ENCODE data around the gene KMT2E. TPM values are rescaled to one million over a fixed set of nuclear protein-coding genes. Genes with fewer than 3 reads are reported as not detected.

The KMT2E gene
- total RNA-seq, 1 donor from 2014 or later = 88.2 TPM

GRCh38 chr7:105131033-105131656 is 117.1 kb downstream of the KMT2E start:
- no peak for DNase-seq
- TF ChIP-seq CTCF (IDR thresholded peaks at IDR 0.05) = no peak
- H3K36me3 ChIP-seq = peaks cover 57% of the 10 kb centered on the region

GRCh38 chr7:105131890-105132289 is 117.9 kb downstream of the KMT2E start:
- Histone ChIP-seq H3K36me3 (peaks cover 49% of the 10 kb centered on the region), H3K27me3 (ENCODE audit: low read depth) (no peaks in the 10 kb centered on the region), H3K4me1 (no peaks in the 10 kb centered on the region), H3K27ac (no peak overlapping the region), H3K4me3 (no peak overlapping the region), H3K9me3 (no peaks in the 10 kb centered on the region)
- TF ChIP-seq CTCF (IDR thresholded peaks at IDR 0.05) = no peak
- intact Hi-C loops (cut with DNase I) = no loop called here
- DNase-seq (no peak), ATAC-seq (no peak)

More at GRCh38 chr7:105131033-105131656, 117.1 kb downstream of the KMT2E start:
- no peak overlapping the region for H3K27ac ChIP-seq
- no peaks in the 10 kb centered on the region for H3K9me3 ChIP-seq
- no peak overlapping the region for H3K4me3 ChIP-seq
- intact Hi-C loops (cut with DNase I) = no loop called here
- no peaks in the 10 kb centered on the region for H3K27me3 ChIP-seq (ENCODE audit: low read depth)
- ATAC-seq = no peak
- H3K4me1 ChIP-seq = no peaks in the 10 kb centered on the region

- peaks cover 46% of the 10 kb centered on the region for H3K36me3 ChIP-seq
- H3K4me1 ChIP-seq = no peaks in the 10 kb centered on the region
- ATAC-seq (no peak), DNase-seq (no peak)
- no peak overlapping the region for H3K27ac ChIP-seq
- H3K9me3 ChIP-seq = no peaks in the 10 kb centered on the region
- H3K4me3 ChIP-seq = no peak overlapping the region
- intact Hi-C loops (cut with DNase I) = no loop called here
- TF ChIP-seq CTCF (IDR thresholded peaks at IDR 0.05) = no peak
- no peaks in the 10 kb centered on the region for H3K27me3 ChIP-seq (ENCODE audit: low read depth)
Measured at GRCh38 chr7:105132335-105132734, 118.3 kb downstream of the KMT2E start.

- intact Hi-C loops (cut with DNase I) = no loop called here
- no peak for ATAC-seq
- Histone ChIP-seq H3K4me1 (no peaks in the 10 kb centered on the region), H3K27ac (no peak overlapping the region), H3K27me3 (ENCODE audit: low read depth) (no peaks in the 10 kb centered on the region), H3K9me3 (no peaks in the 10 kb centered on the region), H3K4me3 (no peak overlapping the region), H3K36me3 (peaks cover 47% of the 10 kb centered on the region)
- no peak for DNase-seq
- no peak for TF ChIP-seq CTCF (IDR thresholded peaks at IDR 0.05)
Measured at GRCh38 chr7:105132835-105133234, 118.8 kb downstream of the KMT2E start.

- DNase-seq (no peak), ATAC-seq (no peak)
- no peaks in the 10 kb centered on the region for H3K9me3 ChIP-seq
- no peaks in the 10 kb centered on the region for H3K4me1 ChIP-seq
- no peak for TF ChIP-seq CTCF (IDR thresholded peaks at IDR 0.05)
- H3K27ac ChIP-seq = no peak overlapping the region
- intact Hi-C loops (cut with DNase I) = no loop called here
- peaks cover 52% of the 10 kb centered on the region for H3K36me3 ChIP-seq
- no peaks in the 10 kb centered on the region for H3K27me3 ChIP-seq (ENCODE audit: low read depth)
- H3K4me3 ChIP-seq = no peak overlapping the region
Measured at GRCh38 chr7:105133358-105133757, 119.4 kb downstream of the KMT2E start.

All from lower lobe of right lung (tissue), 2 donors.